RWPE2 (cell line): ENCODE data around the gene MAPK10.

ENCODE experiments used
- ATAC-seq: fragments of 200-7000 bp; cut with Tn5 transposase; 3 replicates; pipeline ENCODE4 v1.9.1; 2021; ENCODE audit warnings: low read depth
- DNase-seq: peaks from one replicate; pipeline ENCODE4 v3.0.0-alpha.2; 2020; ENCODE audit warnings: low spot score
- H3K27ac ChIP-seq: fragments of 450-650 bp; 2 replicates; pipeline ENCODE4 v1.5.1; 2017; ENCODE audit warnings: mild to moderate bottlenecking; ENCODE audit not compliant: poor library complexity, severe bottlenecking
- H3K27me3 ChIP-seq: fragments of 250-450 bp; sonication (Bioruptor Pico); 2 replicates; pipeline ENCODE4 v1.5.1; 2021; ENCODE audit warnings: mild to moderate bottlenecking, moderate library complexity; ENCODE audit not compliant: insufficient read depth, poor library complexity, severe bottlenecking
- H3K36me3 ChIP-seq: fragments of 250-450 bp; sonication (Bioruptor Pico); 2 replicates; pipeline ENCODE4 v1.5.1; 2020; ENCODE audit warnings: low read depth, mild to moderate bottlenecking, moderate library complexity
- H3K4me1 ChIP-seq: fragments of 250-450 bp; sonication (Bioruptor Pico); 2 replicates; pipeline ENCODE4 v1.5.1; 2021; ENCODE audit warnings: mild to moderate bottlenecking, moderate library complexity; ENCODE audit not compliant: insufficient read depth, poor library complexity, severe bottlenecking
- H3K4me3 ChIP-seq: fragments of 250-450 bp; sonication (Bioruptor Pico); 2 replicates; pipeline ENCODE4 v1.5.1; 2021; ENCODE audit warnings: mild to moderate bottlenecking, moderate library complexity; ENCODE audit not compliant: severe bottlenecking
- H3K9me3 ChIP-seq: fragments of 250-450 bp; sonication (Bioruptor Pico); 2 replicates; pipeline ENCODE4 v1.5.1; 2021; ENCODE audit warnings: mild to moderate bottlenecking, moderate library complexity; ENCODE audit not compliant: severe bottlenecking
- TF ChIP-seq, protein P1 (sequence below): fragments of 450-650 bp; IDR thresholded peaks from one replicate; pipeline ENCODE4 v1.5.1; 2017; ENCODE audit warnings: mild to moderate bottlenecking, moderate library complexity; ENCODE audit not compliant: poor library complexity, severe bottlenecking

Gene MAPK10

DNA sequence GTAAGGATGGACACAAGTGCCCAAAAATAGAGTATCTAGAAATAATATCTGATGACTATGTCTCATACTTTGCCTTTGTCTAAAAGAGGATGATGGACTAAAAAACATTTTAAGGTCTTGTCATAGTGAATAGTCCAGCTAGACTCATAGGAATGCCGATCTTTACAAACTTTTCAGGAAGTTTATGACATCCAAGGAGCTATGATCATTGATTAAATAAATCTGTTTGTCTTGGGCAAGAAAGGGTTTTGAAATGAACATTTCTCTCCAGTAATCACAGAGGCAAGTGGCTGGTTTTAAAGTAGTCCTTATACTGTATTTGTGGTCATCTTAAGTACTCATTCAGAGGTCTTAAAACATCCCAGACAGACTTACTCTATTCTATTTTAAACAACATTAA lies 109.8 kb downstream of the MAPK10 start:
- no peaks in the 10 kb centered on the region for H3K4me1 ChIP-seq
- H3K27me3 ChIP-seq: no peaks in the 10 kb centered on the region
- H3K27ac ChIP-seq: no peak overlapping the region
- H3K4me3 ChIP-seq: no peak overlapping the region
- no peaks in the 10 kb centered on the region for H3K9me3 ChIP-seq
- no peaks in the 10 kb centered on the region for H3K36me3 ChIP-seq
- TF ChIP-seq, protein P1, sequence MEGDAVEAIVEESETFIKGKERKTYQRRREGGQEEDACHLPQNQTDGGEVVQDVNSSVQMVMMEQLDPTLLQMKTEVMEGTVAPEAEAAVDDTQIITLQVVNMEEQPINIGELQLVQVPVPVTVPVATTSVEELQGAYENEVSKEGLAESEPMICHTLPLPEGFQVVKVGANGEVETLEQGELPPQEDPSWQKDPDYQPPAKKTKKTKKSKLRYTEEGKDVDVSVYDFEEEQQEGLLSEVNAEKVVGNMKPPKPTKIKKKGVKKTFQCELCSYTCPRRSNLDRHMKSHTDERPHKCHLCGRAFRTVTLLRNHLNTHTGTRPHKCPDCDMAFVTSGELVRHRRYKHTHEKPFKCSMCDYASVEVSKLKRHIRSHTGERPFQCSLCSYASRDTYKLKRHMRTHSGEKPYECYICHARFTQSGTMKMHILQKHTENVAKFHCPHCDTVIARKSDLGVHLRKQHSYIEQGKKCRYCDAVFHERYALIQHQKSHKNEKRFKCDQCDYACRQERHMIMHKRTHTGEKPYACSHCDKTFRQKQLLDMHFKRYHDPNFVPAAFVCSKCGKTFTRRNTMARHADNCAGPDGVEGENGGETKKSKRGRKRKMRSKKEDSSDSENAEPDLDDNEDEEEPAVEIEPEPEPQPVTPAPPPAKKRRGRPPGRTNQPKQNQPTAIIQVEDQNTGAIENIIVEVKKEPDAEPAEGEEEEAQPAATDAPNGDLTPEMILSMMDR: no peak
- ATAC-seq (no peak), DNase-seq (no peak)

DNA sequence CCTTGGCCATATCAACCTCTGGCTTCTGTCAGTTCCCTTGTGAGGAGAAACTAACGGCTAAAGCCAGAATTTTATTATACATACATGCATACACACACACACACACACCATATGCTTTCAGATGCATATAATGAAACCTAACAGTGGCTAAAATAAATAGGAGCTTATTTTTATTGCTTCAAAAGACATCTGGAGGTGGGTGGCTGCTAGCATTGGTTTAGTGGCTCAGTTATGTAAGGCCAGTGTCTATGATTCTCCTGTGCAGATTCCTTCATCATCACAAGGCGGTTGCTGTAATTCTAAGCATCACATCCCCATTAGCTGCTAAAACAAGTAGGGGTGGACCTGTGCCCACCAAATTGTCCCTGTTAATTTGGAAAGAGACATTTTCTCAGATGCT lies 110.8 kb downstream of the MAPK10 start:
- no peak for DNase-seq
- no peaks in the 10 kb centered on the region for H3K27me3 ChIP-seq
- H3K27ac ChIP-seq: no peak overlapping the region
- H3K9me3 ChIP-seq: no peaks in the 10 kb centered on the region
- no peaks in the 10 kb centered on the region for H3K36me3 ChIP-seq
- H3K4me3 ChIP-seq: no peak overlapping the region
- no peak for ATAC-seq
- H3K4me1 ChIP-seq: no peaks in the 10 kb centered on the region
- TF ChIP-seq, protein P1: no peak

- ATAC-seq: no peak
- no peaks in the 10 kb centered on the region for H3K27me3 ChIP-seq
- no peaks in the 10 kb centered on the region for H3K4me1 ChIP-seq
- no peaks in the 10 kb centered on the region for H3K36me3 ChIP-seq
- DNase-seq: no peak
- no peak overlapping the region for H3K27ac ChIP-seq
- no peaks in the 10 kb centered on the region for H3K9me3 ChIP-seq
- TF ChIP-seq, protein P1: no peak
- H3K4me3 ChIP-seq: no peak overlapping the region
Observed at GRCh38 chr4:86247906-86248305, 111.9 kb downstream of the MAPK10 start.

GRCh38 chr4:86247320-86247719 lies 112.5 kb downstream of the MAPK10 start:
- H3K27ac ChIP-seq: no peak overlapping the region

DNA sequence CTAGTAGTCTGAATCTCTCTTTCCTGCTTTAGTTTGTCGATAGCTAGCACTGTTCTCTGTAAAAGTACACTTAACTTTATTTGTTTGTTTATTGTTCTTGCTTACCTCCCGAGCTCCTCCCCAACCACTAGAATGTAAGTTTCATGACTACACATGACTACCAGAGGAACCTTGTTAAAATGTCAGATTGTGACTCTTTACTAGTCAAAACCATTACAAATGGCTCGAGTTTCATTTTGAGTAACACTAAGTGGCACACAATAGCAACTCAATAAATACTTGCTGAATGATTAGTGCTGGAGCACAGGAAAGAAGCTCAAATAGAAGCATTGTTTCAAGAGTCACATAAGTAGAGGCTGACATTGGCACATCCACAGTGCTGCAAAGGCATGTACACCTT lies 116.1 kb downstream of the MAPK10 start:
- Histone ChIP-seq H3K27me3 (no peaks in the 10 kb centered on the region), H3K36me3 (no peaks in the 10 kb centered on the region), H3K4me3 (no peak overlapping the region), H3K27ac (no peak overlapping the region), H3K9me3 (no peaks in the 10 kb centered on the region), H3K4me1 (no peaks in the 10 kb centered on the region)
- ATAC-seq: no peak
- DNase-seq: no peak
- TF ChIP-seq, protein P1: no peak

More at GRCh38 chr4:86247320-86247719, 112.5 kb downstream of the MAPK10 start:
- H3K27me3 ChIP-seq: no peaks in the 10 kb centered on the region
- no peaks in the 10 kb centered on the region for H3K4me1 ChIP-seq
- no peak for DNase-seq
- no peak overlapping the region for H3K4me3 ChIP-seq
- H3K9me3 ChIP-seq: no peaks in the 10 kb centered on the region
- TF ChIP-seq, protein P1: no peak
- ATAC-seq: no peak
- H3K36me3 ChIP-seq: no peaks in the 10 kb centered on the region
